ENCODE results near the gene PPP2R2C.

The PPP2R2C gene

DNA sequence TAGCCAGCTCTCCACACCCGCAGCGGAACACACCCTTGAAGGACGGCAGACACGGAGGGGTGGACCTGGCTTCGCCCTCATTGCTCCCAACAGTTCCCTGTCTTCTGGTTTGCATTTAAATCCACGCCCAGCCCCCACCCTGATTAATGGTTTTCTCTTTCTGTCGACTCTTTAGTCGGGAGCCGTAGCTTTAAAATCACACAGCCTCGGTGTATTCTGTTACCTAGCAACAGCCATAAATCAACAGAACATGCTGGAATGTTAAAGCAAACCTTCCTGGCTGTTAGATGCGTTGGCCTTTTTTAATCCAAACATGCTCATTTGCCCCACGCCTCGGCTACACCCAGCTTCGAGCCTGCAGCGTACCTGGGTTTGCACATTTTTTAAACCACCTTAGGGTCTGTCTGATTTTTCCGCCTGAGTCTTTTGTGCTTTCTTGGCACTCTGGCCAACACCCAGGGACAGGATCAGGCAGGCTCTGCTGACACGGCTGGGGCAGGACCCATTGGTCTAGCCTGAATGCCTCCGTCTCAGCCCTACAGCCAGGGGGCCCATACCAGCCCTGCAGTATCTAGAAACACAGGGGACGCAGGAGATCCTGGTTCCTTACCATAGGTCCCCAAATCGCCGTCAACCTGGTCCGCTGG lies 21.4 kb upstream of the PPP2R2C start:
- DNase-seq, result no peak

GRCh38 chr4:6492861-6493657 lies 20.6 kb upstream of the PPP2R2C start:
- DNase-seq, result no peak

GRCh38 chr4:6492027-6492590 lies 19.7 kb upstream of the PPP2R2C start:
- DNase-seq, result no peak

DNA sequence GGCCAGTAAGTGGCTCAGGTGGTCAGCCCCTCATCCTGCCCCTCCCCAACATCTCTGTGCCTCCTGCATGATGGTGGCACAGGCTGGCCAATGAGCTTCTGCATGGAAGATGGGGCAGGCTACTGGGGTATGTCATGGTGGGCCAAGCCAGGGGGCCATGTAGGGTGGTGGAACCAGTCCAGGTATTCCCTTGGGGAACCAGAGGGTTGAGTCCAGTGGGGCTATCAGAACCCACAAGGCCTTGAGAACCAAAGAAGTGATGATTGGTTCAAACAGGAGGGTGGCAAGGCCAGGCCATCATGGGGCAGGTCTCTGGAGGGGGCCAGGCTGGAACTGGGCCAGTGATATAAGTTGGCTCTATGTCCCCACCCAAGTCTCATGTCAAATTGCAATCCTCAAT lies 18.8 kb upstream of the PPP2R2C start:
- DNase-seq, result no peak

DNA sequence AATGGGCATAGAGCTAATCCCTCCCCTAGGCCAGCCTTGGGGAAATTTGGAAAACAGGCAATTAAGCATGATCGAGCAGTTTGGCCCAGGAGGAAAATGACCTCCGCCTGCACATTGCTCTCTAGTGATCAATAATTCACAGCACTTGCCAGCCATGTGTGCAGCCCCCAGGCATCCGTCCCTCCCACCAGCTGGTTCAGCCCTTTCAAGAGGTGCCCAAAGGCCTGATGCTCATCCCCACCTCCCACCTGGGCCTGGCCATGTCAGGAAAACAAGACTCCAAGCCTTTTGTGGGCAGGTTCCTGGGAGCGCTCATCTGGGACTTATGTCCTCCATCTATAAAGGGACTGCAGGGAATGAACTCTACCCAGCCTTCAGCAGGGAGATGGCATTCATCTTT lies 17.5 kb upstream of the PPP2R2C start:
- DNase-seq, result no peak

GRCh38 chr4:6487466-6487865 lies 15.1 kb upstream of the PPP2R2C start:
- no peak for DNase-seq

DNA sequence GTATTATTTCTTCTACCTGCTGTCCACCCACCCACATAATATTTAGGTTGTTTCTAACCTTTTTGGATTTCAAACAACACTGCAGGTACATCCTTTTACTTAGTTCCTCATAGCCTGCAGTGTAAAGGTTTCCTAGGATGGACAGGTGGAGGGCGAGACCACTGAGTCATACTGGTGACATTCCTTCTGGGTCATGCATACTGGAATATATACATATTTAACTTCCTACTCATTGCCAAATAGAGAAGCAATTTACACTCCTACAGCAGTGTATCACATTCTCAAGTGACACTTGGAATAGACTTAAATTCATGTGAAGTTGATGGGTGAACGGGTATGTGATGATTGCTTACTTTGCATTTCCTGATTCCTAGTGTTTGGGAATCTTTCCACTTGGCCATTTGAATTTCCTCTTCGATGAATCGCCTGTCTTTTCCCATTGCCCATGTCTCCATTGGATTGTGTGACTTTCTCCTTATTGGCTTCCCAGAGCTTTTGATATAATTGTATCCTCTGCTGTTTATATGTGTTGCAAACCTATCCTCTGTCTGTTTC lies 8.2 kb upstream of the PPP2R2C start:
- DNase-seq, result no peak

GRCh38 chr4:6478546-6479220 lies 6.3 kb upstream of the PPP2R2C start:
- no peak for DNase-seq

- no peak for DNase-seq
Measured at GRCh38 chr4:6476893-6477292, 4.5 kb upstream of the PPP2R2C start.

- no peak for DNase-seq
Measured at GRCh38 chr4:6475492-6476020, 3.1 kb upstream of the PPP2R2C start.

- DNase-seq, result no peak
Measured at GRCh38 chr4:6474705-6475457, 2.5 kb upstream of the PPP2R2C start.

- no peak for DNase-seq
Measured at GRCh38 chr4:6474053-6474568, 1.7 kb upstream of the PPP2R2C start.

GRCh38 chr4:6473264-6474052 lies 1.0 kb upstream of the PPP2R2C start:
- DNase-seq, result no peak

DNA sequence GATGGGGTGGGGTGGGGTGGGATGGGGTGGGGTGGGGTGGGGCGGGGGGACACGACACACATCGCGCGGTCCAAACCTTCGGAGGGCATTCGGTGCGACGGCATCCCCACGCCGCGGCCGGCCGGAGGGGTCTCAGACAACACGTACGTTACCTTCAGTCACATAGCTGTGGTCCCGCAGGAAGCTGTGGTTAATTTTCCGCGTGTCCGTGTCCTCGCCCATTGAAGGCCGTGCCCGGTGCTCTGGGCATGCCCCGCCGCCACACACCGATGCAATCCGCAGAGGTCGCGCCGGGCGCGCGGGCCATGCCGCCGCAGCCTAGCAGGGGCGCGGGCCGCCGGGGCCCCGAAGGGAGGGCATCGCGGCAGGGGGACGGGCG lies 417 bp downstream of the PPP2R2C start:
- no peak for DNase-seq

- DNase-seq, result no peak
Measured at GRCh38 chr4:6471307-6472007, 957 bp downstream of the PPP2R2C start.

DNA sequence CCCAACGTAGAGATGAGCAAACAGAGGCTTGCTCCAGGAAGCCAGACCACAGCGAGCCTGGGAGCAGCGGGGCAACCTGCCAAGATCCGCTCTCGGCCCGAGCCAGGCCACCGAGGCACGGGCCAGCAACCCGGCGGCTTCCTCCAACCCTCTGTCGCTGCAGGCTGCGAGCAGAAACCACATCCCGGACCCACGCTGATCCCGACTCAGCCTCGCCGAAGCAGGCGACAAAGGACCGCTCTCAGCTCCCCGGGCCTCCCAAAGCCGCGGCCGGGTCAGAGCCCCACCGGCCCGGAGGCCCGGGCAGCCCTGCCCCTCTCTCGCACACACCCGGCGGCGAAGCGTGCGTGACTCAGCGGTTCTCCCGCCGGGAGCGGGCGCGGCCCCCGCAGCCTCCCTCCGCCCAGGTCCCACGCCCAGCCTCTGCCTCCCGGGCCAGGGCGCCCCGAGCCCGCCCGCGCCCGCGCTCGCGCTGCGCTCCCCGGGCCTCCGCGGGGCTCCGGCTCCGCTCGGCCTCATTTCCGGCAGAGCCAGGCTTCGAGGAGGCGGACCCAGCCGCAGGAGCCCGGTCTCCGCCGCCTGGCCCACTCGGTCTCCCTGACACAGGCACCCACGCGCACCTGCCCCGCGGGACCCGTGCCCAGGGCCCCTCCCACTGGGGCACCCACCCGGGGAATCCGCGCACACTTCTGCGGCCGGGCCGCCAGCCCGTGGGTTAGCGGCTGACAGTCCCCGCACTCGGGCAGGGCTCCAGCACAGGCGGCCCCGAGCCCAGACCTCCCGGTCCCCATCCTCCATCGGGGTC lies 1.7 kb downstream of the PPP2R2C start:
- DNase-seq, result no peak

GRCh38 chr4:6469898-6470501 lies 2.4 kb downstream of the PPP2R2C start:
- no peak for DNase-seq

- DNase-seq, result no peak
Measured at GRCh38 chr4:6469144-6469543, 3.3 kb downstream of the PPP2R2C start.

- DNase-seq, result no peak
Measured at GRCh38 chr4:6468376-6468775, 4.0 kb downstream of the PPP2R2C start.
